Thoracic aorta (tissue), 2 donors: ENCODE data around the gene PLEKHN1. TPM values are rescaled to one million over a fixed set of nuclear protein-coding genes. Genes with fewer than 3 reads are reported as not detected.
"Not testable (repeated sequence)": the region's sequence is repeated elsewhere in the genome, so short reads cannot be mapped to it uniquely, and the experiment has no call there.

Source experiments
- ATAC-seq: fragments of 150-250 bp; one replicate; pipeline ENCODE4 v1.8.0; 2017; ENCODE audit warnings: low read depth; ENCODE audit not compliant: insufficient number of reproducible peaks, low FRiP score
- DNase-seq: peaks from one replicate; pipeline ENCODE4 v3.0.0-alpha.2; 2020; ENCODE audit warnings: low spot score
- H3K27ac ChIP-seq, 2 donors: fragments of 200-600 bp; sonication (generic); 1 replicate in 1 of 2; 2 replicates in 1 of 2; pipeline ENCODE4 v1.5.1; 2016; ENCODE audit warnings: mild to moderate bottlenecking in 2 of 2, moderate library complexity in 2 of 2
- H3K27me3 ChIP-seq: fragments of 200-600 bp; sonication (generic); replicated peaks from 2 replicates; pipeline ENCODE4 v1.6.0; 2016; ENCODE audit warnings: mild to moderate bottlenecking; ENCODE audit not compliant: insufficient read depth
- H3K36me3 ChIP-seq: fragments of 200-600 bp; sonication (generic); one replicate; pipeline ENCODE4 v1.5.1; 2016
- H3K4me1 ChIP-seq, 2 donors: fragments of 200-600 bp; sonication (generic); 1 replicate in 1 of 2; 2 replicates in 1 of 2; pipeline versions ENCODE4 v1.5.1 to v1.6.0; 2016; ENCODE audit warnings: low read depth in 2 of 2, mild to moderate bottlenecking in 1 of 2; ENCODE audit not compliant: control insufficient read depth in 1 of 2
- H3K4me3 ChIP-seq: fragments of 200-600 bp; sonication (generic); 2 replicates; pipeline ENCODE4 v1.5.1; 2016; ENCODE audit warnings: mild to moderate bottlenecking
- H3K9me3 ChIP-seq: fragments of 200-600 bp; sonication (generic); 2 replicates; pipeline ENCODE4 v1.5.1; 2016
- CTCF ChIP-seq: fragments of 200-600 bp; sonication (generic); IDR thresholded peaks from one replicate; pipeline ENCODE4 v1.5.1; 2019; ENCODE audit warnings: antibody characterized with exemption
- total RNA-seq, 2 donors: library from RNA; depleted of rRNA; stranded (reverse); fragments of >200 nt; gene quantifications; one replicate each; pipeline versions ENCODE4 v1.1.0 to v1.2.3, GENCODE V29; 2016

The PLEKHN1 gene
- total RNA-seq, 2 donors from 2014 or later: 0.27 TPM; not detected in 1

GRCh38 chr1:981955-982558 lies 15.8 kb downstream of the PLEKHN1 start, which contains the start of gene PERM1:
PERM1 (minus strand) TSS chr1:982093; CDS start chr1:981029, 1,064 bp downstream.
- Histone ChIP-seq H3K36me3 (no peaks in the 10 kb centered on the region), H3K4me1 (peaks cover 0 to 8% of the 10 kb centered on the region in 2 donors), H3K4me3 (no peak within 1 kb of the TSS), H3K27me3 (no peaks in the 10 kb centered on the region), H3K27ac (no peak within 1 kb of the TSS), H3K9me3 (no peaks in the 10 kb centered on the region)
- TF ChIP-seq CTCF: no peak
- no peak for DNase-seq
- ATAC-seq: no peak

GRCh38 chr1:982765-983436 lies 16.6 kb downstream of the PLEKHN1 start:
- ATAC-seq (no peak), DNase-seq (no peak)
- no peak for TF ChIP-seq CTCF
- Histone ChIP-seq H3K27me3 (no peaks in the 10 kb centered on the region), H3K4me3 (no peak overlapping the region), H3K4me1 (peaks cover 0 to 8% of the 10 kb centered on the region in 2 donors), H3K9me3 (no peaks in the 10 kb centered on the region), H3K27ac (no peak overlapping the region), H3K36me3 (no peaks in the 10 kb centered on the region)

- H3K36me3 ChIP-seq: no peaks in the 10 kb centered on the region
- DNase-seq (no peak), ATAC-seq (no peak)
- TF ChIP-seq CTCF: peak; percentile 98
- H3K4me1 ChIP-seq: peaks cover 0 to 8% of the 10 kb centered on the region in 2 donors
- no peaks in the 10 kb centered on the region for H3K9me3 ChIP-seq
- no peaks in the 10 kb centered on the region for H3K27me3 ChIP-seq
- no peak overlapping the region for H3K27ac ChIP-seq
- peak overlapping the region; percentile 51 for H3K4me3 ChIP-seq
Observed at GRCh38 chr1:983798-984475, 17.7 kb downstream of the PLEKHN1 start.

- TF ChIP-seq CTCF: no peak
- H3K36me3 ChIP-seq: no peaks in the 10 kb centered on the region
- H3K27ac ChIP-seq: no peak overlapping the region
- no peak for ATAC-seq
- DNase-seq: no peak
- H3K9me3 ChIP-seq: no peaks in the 10 kb centered on the region
- peaks cover 0 to 8% of the 10 kb centered on the region in 2 donors for H3K4me1 ChIP-seq
- peak overlapping the region; percentile 51 for H3K4me3 ChIP-seq
- H3K27me3 ChIP-seq: no peaks in the 10 kb centered on the region
Observed at GRCh38 chr1:984476-984814, 18.2 kb downstream of the PLEKHN1 start.

- no peak for ATAC-seq
- no peak for DNase-seq
- H3K4me1 ChIP-seq: peaks cover 0 to 8% of the 10 kb centered on the region in 2 donors
- no peak overlapping the region for H3K27ac ChIP-seq
- TF ChIP-seq CTCF: no peak
- no peaks in the 10 kb centered on the region for H3K36me3 ChIP-seq
- no peaks in the 10 kb centered on the region for H3K27me3 ChIP-seq
- no peaks in the 10 kb centered on the region for H3K9me3 ChIP-seq
- H3K4me3 ChIP-seq: no peak overlapping the region
Observed at GRCh38 chr1:985126-985525, 18.8 kb downstream of the PLEKHN1 start.

GRCh38 chr1:988061-988460 lies 21.8 kb downstream of the PLEKHN1 start:
- ATAC-seq, H3K9me3 ChIP-seq, H3K36me3 ChIP-seq, DNase-seq, H3K4me3 ChIP-seq, H3K27me3 ChIP-seq, H3K27ac ChIP-seq, H3K4me1 ChIP-seq: not testable (repeated sequence)

GRCh38 chr1:991275-991674 lies 25.0 kb downstream of the PLEKHN1 start:
- H3K27ac ChIP-seq, DNase-seq: not testable (repeated sequence)

More at GRCh38 chr1:991275-991674, 25.0 kb downstream of the PLEKHN1 start:
- H3K9me3 ChIP-seq, ATAC-seq, H3K27me3 ChIP-seq, H3K36me3 ChIP-seq, H3K4me1 ChIP-seq, H3K4me3 ChIP-seq: not testable (repeated sequence)
